Activated naive CD4-positive, alpha-beta T cell treated with anti-CD3 and anti-CD28 coated beads, Interleukin-2, amount 50 U/mL, for 16 hours (primary cell): Measurements from ENCODE around the gene ATP11A.

Experiments
- DNase-seq: peaks from one replicate; pipeline ENCODE4 v3.0.0-alpha.2; 2020

Gene ATP11A

DNA sequence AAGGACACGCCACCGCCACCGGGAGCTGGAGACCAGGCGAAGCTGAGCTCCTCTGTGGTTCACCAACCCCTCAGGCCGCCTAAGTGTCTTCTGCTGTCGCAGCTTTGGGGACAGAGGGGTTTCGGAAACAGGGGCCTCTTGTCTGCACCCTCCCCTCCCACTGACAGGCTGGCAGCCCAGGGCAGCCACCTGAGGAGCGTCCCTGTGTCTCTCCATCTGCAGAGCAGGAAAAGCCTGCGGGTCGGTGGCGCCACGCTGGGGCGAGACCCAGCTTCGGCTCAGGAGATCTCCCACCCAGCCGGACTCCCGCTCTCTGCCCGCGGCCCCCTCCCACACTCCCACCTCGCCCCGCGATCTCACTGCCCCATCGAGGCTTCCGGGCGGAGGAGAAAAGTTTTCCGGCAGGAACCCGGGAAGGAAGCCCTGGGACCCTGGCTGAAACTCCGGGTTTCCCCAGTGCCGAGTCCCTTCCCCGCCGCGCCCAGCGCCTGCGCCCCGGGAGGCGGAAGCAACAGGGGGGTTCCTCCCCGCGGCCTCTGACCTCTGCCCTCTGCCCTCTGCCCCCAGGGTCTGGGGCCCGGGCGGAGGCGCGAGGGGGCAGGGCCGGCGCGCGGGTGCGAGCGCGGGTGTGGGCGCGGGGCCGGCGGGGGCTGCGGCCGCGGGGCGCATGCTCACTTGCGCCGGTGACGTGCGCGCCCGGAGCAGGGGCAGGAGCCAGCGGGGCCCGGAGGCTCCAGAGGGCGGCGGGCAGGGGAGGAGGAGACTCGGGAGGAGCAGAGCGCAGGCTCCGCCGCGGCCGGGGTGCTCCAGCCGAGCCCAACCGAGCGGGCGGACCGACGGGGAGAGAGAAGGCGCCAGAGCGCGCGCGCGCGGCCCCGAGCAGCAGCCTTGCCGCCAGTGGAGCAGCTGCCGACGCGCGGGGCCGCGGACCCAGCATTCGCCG, at the start of gene ATP11A:
ATP11A (plus strand) TSS at position 736 of the 943 bp plus-strand sequence. CDS start 379 bp downstream, outside the sequence.
- peak; percentile 81 for DNase-seq

DNA sequence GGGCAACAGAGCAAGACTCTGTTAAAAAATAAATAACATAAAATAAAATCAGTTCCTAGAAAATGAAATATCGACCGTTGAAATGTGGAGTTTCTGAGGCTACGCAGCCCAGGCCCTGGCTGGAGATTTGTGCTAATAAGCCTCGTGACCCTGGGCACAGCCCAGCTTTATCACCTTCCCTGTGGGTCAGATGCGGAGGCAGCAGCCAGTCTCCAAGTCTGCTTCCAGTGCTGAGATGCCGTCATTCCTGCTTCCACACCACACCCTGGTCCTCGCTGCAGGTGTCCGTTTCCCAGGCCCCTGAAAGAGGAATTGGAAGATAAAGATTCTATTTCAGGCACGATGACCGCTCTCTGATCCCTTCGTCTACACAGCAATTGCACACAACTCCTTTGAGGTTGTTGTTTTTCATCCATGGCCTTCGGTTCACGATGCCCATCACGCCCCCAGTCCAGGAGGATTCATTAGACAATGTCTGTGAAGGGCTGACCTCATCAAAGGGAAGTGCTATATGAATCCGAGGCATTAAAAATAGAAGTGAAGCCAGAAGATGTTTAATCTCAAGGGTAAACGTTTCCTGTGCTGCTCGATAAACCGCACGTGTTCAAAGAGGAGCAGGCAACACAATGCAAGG, 48.3 kb upstream of the ATP11A start:
- no peak for DNase-seq

DNA sequence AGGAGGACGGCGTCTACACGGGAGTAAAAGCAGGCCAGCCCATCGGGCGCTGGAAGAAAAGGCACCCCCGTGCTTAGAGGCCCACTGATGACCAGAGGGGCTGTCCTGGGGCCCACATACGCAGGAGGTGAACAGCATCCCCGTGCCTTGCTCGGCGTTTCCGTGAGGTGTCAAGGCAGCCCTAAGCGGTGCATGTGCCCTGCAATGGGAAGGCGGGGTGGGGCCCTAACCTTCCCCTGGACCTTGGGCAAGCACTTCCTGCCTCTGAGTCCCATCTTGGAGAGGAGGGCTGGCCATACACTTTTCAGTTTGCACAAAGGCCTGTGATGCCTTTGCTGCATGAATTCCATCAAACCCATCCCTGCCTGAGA, 47.8 kb upstream of the ATP11A start:
- DNase-seq, result no peak

DNA sequence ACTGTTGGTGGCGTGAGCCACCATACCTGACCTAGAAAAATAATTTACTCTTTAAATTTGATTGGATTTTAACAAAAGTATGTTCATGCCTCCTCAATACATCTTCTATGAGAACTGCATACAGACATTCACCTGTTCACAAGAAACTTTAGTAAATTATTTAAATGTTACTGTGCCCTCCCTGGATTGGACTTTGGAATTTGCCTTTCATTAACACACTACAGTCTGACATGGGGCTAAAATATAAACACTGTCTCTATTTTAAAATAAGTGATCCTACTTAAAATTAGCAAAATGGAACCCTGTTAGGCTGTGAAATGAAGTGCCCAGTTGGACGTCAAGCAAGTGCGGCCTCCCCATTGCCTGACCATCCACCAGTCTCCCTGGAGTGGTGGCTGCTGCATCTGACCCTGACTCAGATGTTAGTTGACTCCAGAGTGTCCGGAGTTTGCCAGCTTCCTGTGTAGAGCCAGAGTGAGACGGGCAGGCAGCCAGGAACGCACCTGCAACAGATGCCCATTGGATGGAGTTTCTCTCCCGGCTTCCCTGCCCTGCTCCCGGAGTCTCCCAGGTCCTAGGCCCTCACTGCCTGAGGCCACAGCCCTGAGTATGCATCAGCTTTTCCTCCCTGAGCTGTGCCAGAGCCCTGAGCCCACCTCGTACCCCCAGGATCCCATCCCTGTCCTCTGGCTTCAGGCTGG, 45.9 kb upstream of the ATP11A start:
- no peak for DNase-seq

DNA sequence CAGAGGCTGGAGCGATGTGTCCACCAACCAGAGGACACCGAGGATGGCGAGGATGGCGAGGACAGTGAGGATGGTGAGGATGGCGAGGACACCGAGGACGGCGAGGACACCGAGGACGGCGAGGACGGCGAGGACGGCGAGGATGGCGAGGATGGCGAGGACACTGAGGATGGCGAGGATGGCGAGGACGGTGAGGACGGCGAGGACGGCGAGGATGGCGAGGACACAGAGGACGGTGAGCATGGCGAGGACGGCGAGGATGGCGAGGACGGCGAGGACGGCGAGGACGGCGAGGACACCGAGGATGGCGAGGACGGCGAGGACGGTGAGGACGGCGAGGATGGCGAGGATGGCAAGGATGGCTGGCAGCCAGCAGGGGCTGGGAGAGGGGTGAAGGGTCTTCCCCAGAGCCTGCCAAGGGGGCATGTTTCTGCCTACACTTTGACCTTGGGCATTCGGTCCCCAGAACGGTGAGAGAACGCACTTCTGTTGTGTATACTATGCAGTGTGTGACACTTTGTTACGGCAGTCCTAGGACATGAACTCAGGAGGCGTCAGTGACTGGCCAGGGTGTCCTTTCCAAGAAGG, 44.4 kb upstream of the ATP11A start:
- DNase-seq, result no peak

DNA sequence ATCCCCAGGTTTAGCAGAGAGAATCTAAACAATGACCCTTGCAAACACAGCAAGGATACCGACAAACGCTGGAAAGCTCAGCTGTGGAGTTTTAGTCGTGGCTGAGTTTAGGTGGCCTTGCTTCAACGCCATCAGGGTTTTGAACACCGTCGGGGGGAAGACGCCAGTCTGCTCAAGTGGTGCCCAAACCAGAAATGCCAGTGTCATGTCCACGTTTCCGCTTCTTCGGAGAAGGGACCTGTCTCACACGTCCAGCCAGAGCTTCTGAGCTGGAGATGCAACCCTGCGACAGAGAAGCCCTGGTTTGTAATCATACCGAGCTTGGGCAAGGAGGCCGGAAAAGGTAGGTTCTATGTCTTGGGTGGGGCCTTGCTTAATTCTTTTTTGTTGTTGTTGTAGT, 42.6 kb upstream of the ATP11A start:
- DNase-seq, result no peak

DNA sequence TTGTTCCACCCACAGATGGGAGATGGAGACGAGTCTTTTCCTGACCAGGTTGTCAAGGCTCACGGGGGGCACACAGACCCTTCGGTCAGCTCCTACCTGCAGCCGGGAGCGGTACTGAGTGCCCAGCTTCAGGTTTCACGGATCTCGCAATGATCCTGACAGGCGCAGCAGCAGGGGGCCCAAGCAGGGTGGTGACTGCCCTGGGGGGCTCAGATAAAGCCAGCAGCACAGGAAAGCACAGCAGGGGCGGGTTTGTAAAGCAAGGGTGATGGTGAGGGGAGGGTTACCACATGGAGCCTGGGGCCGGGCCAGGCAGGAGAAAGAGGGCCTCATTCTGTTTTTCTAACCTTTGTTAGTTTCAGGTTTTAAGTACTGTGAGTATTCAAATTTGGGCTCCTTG, 41.7 kb upstream of the ATP11A start:
- DNase-seq, result no peak

DNA sequence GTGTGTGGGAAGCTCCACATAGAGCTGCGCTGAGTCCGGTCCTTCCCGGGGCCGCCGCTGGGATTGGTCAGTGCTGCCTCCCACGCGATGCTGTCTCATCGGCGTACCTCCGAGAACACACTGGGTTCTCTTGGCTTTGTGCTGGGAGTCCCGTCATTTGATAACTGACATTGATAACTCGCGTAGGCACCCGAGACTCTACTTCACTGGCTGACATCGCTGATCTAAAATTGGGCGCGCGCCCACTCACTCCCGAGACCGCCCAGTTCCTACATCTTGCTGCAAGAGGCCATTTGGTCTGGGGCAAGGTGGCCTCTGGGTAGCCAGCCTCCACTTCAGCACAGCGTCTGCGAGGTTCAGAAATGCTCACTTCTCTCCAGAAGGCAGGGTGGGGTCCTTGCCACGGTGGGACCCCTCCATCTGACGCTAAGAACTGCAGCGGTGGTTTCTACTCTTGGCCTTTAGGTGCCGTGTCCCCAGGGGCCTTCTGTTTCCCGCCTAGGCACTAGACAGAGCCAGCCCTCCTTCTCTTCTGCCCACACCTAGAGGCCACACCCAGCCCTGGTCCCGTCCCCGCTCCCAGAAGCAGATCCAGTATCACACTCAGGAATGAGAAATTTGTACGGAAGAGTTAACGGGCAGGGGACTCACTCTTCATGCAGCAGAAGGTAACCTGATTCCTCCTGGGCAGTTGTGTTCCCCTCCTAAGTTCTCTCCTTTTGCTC, 40.7 kb upstream of the ATP11A start:
- DNase-seq, result no peak

DNA sequence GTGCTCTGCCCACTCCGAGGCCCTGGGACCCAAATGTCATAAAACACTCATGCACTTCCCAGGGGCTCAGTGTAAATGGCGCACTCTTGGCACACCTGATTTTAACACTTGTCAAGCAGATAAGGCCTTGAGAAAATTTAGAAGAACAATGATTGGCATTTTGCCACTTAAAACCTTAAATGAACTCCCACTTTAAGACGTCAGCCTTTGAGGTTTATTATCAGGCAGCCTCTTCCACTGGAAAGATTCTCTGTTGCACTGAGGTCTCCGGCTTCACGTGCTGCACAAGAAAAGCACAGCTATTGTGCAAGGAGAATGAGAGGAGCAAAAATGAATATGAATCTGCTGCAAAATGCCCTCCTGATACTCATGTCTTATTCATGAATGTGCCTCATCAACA, 38.5 kb upstream of the ATP11A start:
- DNase-seq, result no peak

DNA sequence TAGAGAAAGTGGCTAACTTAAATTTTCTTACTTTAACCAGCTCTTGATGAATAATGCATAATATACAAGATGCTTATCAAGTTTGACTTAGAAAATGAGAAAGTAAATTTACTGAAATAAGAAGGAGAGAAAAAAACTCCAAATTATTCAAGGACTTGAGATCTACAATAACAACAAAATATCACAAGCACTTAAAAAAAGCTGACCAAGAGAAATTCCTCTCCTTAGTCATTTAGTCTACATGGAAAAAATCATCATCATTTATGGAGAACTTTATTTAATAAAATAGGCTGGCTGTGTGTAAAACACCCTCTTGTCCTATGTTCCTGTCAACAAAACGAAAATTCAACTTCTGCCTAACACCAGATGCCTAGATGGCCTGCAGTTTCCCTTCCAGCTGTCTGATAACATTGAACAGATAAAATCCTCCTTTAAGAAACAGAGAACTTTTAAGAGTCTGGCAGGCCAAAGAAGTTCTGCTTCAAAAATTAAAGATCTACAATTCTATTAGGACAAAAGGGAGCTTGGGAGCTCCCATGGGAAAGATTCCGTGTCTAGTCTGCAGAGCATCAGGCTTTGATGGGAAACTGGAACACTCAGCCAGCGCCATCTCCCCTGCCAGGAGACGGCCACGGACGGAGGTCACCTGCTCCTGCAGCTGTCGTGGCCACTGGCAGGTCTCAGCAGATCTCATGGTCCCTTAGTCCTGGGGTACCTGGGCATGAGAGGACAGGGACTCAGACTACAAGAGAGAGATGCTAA, 37.9 kb upstream of the ATP11A start:
- no peak for DNase-seq

DNA sequence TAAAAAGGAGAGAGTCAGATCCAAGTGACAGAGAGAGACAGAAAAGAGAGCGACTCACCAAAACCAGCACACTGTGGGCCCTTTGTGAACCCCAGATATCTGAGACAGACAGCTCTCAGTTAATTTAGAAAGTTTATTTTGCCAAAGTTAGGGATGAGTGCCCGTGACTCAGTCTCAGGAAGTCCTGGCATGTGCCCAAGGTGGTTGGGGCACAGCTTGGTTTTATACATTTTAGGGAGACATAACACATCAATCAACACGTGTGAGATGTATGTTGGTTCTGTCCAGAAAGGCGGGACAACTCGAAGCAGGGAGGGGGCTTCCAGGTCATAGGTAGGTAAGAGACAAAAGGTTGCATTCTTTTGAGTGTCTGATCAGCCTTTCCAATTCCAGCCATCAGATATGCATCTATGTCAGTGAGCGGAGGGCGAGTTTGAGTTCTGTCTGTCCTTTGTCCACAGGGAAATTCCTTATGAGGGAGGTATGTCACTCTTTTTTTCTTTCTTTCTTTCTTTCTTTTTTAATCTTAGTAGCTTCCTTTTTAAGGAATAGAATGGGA, 37.2 kb upstream of the ATP11A start:
- no peak for DNase-seq

DNA sequence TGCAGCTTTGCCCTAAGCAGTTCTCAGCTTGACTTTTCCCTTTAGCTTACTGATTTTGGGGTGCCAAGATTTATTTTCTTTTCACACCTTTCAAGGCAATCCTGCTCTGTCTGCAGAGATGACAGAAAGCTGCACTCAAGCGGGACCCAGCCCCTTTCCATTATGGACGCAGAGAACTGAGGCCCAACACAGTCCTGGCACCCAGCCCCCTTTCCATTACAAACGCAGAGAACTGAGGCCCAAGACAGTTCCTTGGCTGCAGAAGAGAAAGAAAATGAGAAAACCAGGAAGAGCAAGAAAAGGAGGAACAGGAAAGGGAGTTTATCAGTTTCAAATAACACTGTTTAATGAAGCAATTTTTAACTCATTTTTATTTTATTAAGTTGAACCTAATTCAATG, 36.8 kb upstream of the ATP11A start:
- no peak for DNase-seq

DNA sequence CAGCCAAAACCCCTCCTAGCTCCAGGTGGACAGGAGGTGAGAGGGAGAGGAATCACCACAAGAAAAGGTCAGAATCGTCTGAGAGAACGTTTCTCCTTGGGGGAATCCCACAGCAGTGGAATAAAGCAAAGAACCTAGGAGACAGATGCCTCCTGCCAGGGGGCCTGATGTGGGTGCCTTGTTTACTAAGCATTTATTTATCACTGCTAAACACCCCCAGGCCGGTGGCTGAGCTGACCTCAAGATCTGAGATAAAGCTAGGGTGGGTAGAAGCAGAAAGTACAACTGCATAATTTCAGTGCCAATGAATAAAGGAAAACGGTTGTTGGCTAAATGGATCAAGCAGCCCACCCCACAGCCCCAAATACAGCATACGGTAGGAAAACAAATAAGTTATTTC, 33.9 kb upstream of the ATP11A start:
- DNase-seq, result no peak

DNA sequence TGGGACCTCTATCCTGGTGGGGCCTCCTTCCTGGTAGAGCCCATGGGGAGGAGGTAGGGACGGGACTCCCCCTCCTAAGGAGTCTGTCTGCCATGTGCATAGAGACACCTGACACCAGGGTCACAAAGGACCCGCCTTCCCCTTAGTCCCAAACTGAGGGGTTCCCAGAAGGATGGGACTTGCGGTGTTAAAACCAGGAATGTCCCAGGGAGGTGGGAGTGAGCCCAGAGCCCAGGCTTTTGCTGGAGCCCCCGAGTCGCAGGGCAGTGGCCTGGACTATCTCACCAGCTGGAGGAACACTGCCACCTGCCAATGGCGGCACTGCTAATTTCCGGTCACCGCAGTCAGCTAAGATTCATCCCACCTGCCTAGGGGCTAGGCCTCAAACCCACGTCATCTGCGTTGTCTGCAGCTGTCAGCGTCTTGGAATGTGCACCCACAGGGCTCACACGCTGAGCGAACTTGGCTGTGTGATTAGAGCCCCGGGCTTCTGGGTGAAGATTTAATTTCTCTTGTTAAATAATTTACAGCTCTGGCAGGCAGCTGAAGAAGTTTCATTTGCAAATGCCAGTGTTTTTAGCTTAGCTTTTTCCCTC, 31.9 kb upstream of the ATP11A start:
- DNase-seq, result no peak

DNA sequence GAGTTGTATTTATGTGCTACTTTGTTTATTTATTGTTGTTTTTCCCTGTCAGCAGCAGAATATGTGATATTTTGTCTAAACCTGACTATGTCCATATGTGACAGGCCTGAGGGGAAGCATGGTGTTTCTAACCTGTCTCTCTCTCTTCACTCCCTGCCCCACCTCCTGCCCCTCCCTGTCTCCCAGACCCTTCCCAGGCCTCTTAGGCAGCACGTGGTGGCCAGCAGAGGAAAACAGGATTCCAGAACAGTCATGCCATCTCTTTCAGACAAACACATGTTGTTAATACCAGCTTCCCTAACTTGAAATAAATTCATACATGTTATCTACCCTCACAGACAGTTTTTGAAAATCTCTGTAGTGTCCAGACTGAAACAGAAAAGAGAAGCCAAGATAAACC, 31.0 kb upstream of the ATP11A start:
- no peak for DNase-seq

DNA sequence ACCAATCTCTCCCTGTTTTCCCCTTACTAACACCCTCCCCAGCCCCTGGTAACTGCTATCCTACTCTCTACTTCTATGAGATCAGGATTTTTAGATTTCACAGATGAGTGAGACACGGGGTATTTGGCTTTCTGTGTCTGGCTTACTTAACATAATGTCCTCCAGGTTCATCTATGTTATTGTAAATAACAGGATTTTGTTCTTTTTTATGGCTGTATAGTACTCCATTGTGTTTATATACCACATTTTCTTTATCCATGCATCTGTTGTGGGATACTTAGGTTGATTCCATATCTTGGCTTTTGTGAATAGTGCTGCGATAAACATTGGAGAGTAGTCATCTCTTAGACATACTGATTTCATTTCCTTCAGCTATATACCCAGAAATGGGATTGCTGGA, 28.5 kb upstream of the ATP11A start:
- DNase-seq, result no peak

DNA sequence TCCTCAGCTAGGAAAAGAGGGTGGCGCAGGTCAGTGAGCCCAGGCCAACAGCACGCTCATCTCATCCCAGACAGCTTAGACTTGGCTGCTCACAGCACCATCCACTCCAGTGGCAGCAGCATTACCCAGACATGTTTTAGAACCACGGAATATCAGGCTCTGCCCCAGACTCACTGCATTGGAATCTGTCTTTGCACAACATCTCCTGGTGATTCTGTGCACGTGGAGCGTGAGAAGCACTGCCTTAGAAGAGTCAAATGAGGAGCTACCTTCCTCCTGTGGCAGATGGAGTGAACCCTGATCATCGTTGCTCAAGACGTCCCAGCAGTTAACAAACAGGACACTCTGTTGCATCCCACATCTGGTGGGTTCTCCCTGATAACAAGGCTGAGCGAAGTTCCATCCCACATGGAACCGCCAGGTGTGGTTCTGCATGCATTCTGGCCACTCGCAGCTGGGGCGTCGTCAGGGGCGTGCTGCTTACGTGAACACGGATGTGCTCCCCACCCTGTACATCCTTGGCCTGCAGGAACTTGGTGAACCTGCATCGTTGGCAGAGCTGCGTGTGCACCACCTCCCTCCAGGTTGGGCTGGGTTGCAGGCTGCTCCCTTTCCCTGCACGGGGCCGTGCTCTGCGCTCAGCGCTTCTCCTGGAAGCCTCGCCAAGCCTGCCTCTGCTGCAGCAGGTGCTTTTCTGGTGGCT, 25.2 kb upstream of the ATP11A start:
- DNase-seq, result no peak

DNA sequence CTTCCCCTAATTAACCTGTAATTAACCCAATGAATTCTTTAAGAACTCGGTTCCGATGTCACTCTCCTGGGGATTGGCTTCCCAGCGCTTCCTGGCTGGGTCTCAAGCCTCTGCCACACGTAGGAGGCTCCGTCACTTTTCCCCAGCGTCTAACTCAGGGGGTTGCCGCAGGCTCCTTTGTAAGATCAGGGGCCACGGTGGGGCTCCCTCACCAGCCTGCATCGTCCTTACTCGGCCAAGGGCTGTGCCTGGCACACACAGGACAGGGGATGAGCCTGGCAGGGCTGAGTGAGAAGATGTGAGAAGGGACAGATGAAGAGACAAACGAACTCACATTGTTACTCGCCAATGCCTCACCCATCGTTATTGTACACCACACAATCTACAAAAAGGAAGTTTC, 20.9 kb upstream of the ATP11A start:
- DNase-seq, result no peak

DNA sequence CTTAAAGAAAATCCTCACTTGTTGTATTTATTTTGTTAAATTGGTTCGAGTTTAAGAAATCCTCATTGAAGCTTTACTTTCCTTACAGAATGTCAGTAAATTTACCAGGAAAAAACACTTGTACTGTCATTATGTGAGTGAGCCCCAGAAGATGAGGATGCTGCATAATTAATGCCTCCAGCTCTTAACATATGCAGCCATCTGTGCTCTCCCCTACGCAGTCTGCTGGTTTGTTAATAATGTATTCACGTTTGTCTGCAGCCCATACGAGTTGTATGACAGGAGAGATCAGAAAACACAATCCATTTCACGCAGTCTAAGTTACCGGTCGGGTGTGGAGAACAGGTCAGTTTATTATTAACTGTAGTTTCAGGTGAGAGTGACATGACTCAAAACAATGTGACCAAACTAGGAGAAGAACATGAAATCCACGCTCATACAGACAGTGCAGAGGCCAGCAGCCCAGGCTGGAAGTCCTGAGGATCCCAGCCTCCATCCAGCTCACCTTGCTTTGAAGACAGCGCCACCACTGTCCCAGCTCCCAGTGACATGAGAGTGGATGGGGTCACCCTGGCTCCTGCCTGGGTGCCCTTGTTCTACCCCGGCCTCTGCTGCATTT, 19.8 kb upstream of the ATP11A start:
- DNase-seq, result no peak

DNA sequence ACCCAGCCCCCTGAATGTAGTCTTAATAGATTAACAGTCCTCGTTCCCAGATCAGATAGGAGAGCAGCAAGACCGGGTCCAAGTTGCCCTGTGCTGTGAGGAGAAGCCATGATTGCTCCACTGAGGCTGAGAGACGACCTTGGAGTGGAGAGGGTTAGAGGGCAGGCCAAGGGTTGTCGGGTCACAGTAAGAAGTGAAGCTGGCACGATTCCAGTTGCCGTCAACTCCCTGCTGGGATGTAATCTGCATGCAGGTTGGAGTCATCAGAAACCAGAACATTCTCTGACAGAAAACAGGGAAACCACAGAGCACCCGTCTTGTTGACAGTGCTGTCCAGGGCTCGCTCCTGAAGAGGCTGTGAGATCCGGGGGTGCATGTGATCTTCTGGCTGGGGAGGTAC, 19.0 kb upstream of the ATP11A start:
- no peak for DNase-seq
